A673 (cell line): ENCODE measurements around the gene FUNDC2. TPM values are rescaled to one million over a fixed set of nuclear protein-coding genes. Genes with fewer than 3 reads are reported as not detected.
"Not testable (repeated sequence)": the region's sequence is repeated elsewhere in the genome, so short reads cannot be mapped to it uniquely, and the experiment has no call there.

ENCODE experiments used
- BruUV-seq: library from RNA; stranded (reverse); fragments of 400-500 nt; replicated peaks from 2 replicates; lab custom pipeline; 2021; lab: Mats Ljungman, UMichigan
- CTCF ChIA-PET: fragments of 300-600 bp; sonication (Branson Sonifier 250); formaldehyde crosslinking; loops from one replicate; lab custom pipeline; 2022; ENCODE audit warnings: antibody characterized with exemption; lab: Charles Lee
- POLR2A ChIA-PET: fragments of 300-600 bp; sonication (Branson Sonifier 250); formaldehyde crosslinking; loops from one replicate; lab custom pipeline; 2022; ENCODE audit warnings: antibody characterized with exemption; ENCODE audit not compliant: low non-redundant PET; lab: Charles Lee
- DNase-seq: peaks from one replicate; pipeline ENCODE4 v3.0.0-alpha.2; 2015; ENCODE audit warnings: low spot score
- H3K27ac ChIP-seq: fragments of 200-600 bp; sonication (generic); 2 replicates; pipeline ENCODE4 v1.5.1; 2016; ENCODE audit warnings: mixed run types, low read depth, mild to moderate bottlenecking, mixed read lengths, antibody characterized with exemption, low read length; ENCODE audit not compliant: poor library complexity, severe bottlenecking
- H3K27me3 ChIP-seq: fragments of 200-600 bp; sonication (generic); replicated peaks from 2 replicates; pipeline ENCODE4 v1.6.1; 2017; ENCODE audit warnings: mixed run types, low read depth, mild to moderate bottlenecking, mixed read lengths, antibody characterized with exemption, low read length; ENCODE audit not compliant: insufficient read depth, poor library complexity
- H3K36me3 ChIP-seq: fragments of 200-600 bp; sonication (generic); 2 replicates; pipeline ENCODE4 v1.6.1; 2016; ENCODE audit warnings: mixed run types, mild to moderate bottlenecking, mixed read lengths, antibody characterized with exemption, low read length; ENCODE audit not compliant: insufficient read depth, poor library complexity, severe bottlenecking
- H3K4me1 ChIP-seq: fragments of 200-600 bp; sonication (generic); 2 replicates; pipeline ENCODE4 v1.6.1; 2017; ENCODE audit warnings: mixed run types, mild to moderate bottlenecking, mixed read lengths, antibody characterized with exemption, low read length; ENCODE audit not compliant: insufficient read depth, poor library complexity, severe bottlenecking
- H3K4me3 ChIP-seq: fragments of 200-600 bp; sonication (generic); 2 replicates; pipeline ENCODE4 v1.5.1; 2016; ENCODE audit warnings: low read depth, mixed run types, mild to moderate bottlenecking, mixed read lengths, low read length; ENCODE audit not compliant: poor library complexity, severe bottlenecking
- H3K9me3 ChIP-seq: fragments of 200-600 bp; sonication (generic); 2 replicates; pipeline ENCODE4 v1.6.1; 2016; ENCODE audit warnings: mixed run types, low read depth, mild to moderate bottlenecking, mixed read lengths, antibody characterized with exemption, low read length; ENCODE audit not compliant: poor library complexity, severe bottlenecking
- CTCF ChIP-seq: fragments of 300-800, 200-600 bp; sonication (generic); conservative IDR thresholded peaks from 2 replicates; pipeline ENCODE4 v1.5.1; 2017; ENCODE audit warnings: low read depth, mild to moderate bottlenecking, antibody characterized with exemption, low read length, moderate library complexity, mixed read lengths
- EZH2 ChIP-seq: fragments of 200-600 bp; sonication (generic); IDR thresholded peaks from 2 replicates; pipeline ENCODE4 v1.6.1; 2017; ENCODE audit warnings: borderline replicate concordance, low read depth, mild to moderate bottlenecking, mixed read lengths, antibody characterized with exemption, low read length; ENCODE audit not compliant: poor library complexity, severe bottlenecking
- intact Hi-C: fragments of 100-400 bp; cut with micrococcal nuclease; formaldehyde crosslinking; loops from one replicate; pipeline ENCODE4 v1.10.0; 2022; ENCODE audit not compliant: unreplicated experiment
- total RNA-seq: library from RNA; stranded (reverse); gene quantifications from 2 replicates; pipeline ENCODE4 v1.2.3, GENCODE V29; 2021

FUNDC2 gene
- total RNA-seq, 1 experiment from 2014 or later, result 84.6 TPM

GRCh38 chrX:155001873-155002272, 24.8 kb upstream of the FUNDC2 start:
- Histone ChIP-seq H3K4me1 (no peaks in the 10 kb centered on the region), H3K36me3 (no peaks in the 10 kb centered on the region), H3K27ac (no peak overlapping the region), H3K27me3 (no peaks in the 10 kb centered on the region), H3K9me3 (no peaks in the 10 kb centered on the region), H3K4me3 (no peak overlapping the region)
- intact Hi-C loops, result no loop called here
- CTCF ChIA-PET, result no interaction called here
- no peak for DNase-seq
- TF ChIP-seq EZH2 (no peak), CTCF (no peak)
- POLR2A ChIA-PET, result no interaction called here
- BruUV-seq, result no TSS peak

- DNase-seq, result no peak
- intact Hi-C loops, result no loop called here
- CTCF ChIA-PET, result no interaction called here
- BruUV-seq, result no TSS peak
- POLR2A ChIA-PET, result no interaction called here
- Histone ChIP-seq H3K4me1 (no peaks in the 10 kb centered on the region), H3K36me3 (no peaks in the 10 kb centered on the region), H3K4me3 (no peak overlapping the region), H3K9me3 (no peaks in the 10 kb centered on the region), H3K27me3 (no peaks in the 10 kb centered on the region), H3K27ac (no peak overlapping the region)
- TF ChIP-seq CTCF, result no peak
- TF ChIP-seq EZH2, result no peak
Observed at GRCh38 chrX:155005190-155005589, 21.5 kb upstream of the FUNDC2 start.

- CTCF ChIA-PET, H3K27ac ChIP-seq, intact Hi-C loops: not testable (repeated sequence)
Observed at GRCh38 chrX:155006379-155006778, 20.3 kb upstream of the FUNDC2 start.

GRCh38 chrX:155006913-155007671, 19.6 kb upstream of the FUNDC2 start:
- H3K27ac ChIP-seq, intact Hi-C loops, BruUV-seq, DNase-seq, H3K4me3 ChIP-seq, H3K27me3 ChIP-seq, CTCF ChIA-PET, POLR2A ChIA-PET, H3K9me3 ChIP-seq, H3K4me1 ChIP-seq, H3K36me3 ChIP-seq: not testable (repeated sequence)

More at GRCh38 chrX:155006379-155006778, 20.3 kb upstream of the FUNDC2 start:
- H3K27me3 ChIP-seq, H3K36me3 ChIP-seq, DNase-seq, BruUV-seq, H3K4me1 ChIP-seq, H3K4me3 ChIP-seq, H3K9me3 ChIP-seq, POLR2A ChIA-PET: not testable (repeated sequence)

- intact Hi-C loops, CTCF ChIA-PET, H3K4me3 ChIP-seq, H3K9me3 ChIP-seq, H3K36me3 ChIP-seq, POLR2A ChIA-PET, BruUV-seq, H3K4me1 ChIP-seq, H3K27me3 ChIP-seq, DNase-seq, H3K27ac ChIP-seq: not testable (repeated sequence)
Observed at GRCh38 chrX:155008578-155008977, 18.1 kb upstream of the FUNDC2 start.
